ENCODE measurements around the gene TPCN1.
A peak's percentile ranks its signal among the peaks of the same experiment; 100 is the strongest.
"Not testable (repeated sequence)": the region's sequence is repeated elsewhere in the genome, so short reads cannot be mapped to it uniquely, and the experiment has no call there.

The TPCN1 gene

DNA sequence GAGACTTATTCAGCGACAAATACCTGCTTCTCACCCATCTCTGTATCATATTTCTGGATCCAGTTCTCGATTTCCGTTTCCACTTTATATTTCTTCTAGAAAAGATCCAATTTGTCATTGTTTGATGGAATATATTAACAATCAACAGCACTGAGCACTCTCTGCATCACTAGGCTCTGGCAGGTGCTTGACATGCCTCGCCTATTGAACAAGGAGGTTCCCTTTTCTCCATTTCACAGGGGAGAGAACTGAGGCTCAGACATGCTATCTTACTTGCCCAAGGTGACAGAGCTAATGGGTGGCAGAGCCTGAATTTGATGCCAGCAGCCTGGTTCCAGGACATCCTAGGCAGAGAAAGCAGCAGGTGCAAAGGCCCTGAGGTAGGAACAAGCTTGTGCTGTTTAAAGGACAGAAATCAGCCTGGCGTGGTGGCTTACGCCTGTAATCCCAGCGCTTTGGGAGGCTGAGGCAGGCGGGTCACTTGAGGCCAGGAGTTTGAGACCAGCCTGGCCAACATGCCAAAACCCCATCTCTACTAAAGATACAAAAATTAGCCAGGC lies 23.7 kb upstream of the TPCN1 start:
- DNase-seq = no peak

DNA sequence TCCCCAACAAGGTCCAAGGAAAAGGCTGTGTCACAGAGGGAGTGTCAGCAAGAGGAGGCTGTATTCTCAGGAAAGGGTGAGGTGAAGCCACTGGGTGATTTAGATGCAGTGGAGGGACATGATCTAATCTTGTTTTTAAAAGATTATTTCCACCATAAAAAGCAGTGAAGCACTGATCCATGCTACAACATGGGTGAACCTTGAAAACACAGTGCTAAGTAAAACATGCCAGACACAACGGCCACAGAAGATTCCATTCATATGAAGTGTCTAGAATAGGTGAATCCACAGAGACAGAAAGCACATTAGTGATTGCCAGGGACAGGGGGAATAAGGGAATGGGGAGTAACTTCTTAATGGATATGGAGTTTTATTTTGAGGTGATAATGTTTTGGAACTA lies 23.0 kb upstream of the TPCN1 start:
- no peak for DNase-seq

DNA sequence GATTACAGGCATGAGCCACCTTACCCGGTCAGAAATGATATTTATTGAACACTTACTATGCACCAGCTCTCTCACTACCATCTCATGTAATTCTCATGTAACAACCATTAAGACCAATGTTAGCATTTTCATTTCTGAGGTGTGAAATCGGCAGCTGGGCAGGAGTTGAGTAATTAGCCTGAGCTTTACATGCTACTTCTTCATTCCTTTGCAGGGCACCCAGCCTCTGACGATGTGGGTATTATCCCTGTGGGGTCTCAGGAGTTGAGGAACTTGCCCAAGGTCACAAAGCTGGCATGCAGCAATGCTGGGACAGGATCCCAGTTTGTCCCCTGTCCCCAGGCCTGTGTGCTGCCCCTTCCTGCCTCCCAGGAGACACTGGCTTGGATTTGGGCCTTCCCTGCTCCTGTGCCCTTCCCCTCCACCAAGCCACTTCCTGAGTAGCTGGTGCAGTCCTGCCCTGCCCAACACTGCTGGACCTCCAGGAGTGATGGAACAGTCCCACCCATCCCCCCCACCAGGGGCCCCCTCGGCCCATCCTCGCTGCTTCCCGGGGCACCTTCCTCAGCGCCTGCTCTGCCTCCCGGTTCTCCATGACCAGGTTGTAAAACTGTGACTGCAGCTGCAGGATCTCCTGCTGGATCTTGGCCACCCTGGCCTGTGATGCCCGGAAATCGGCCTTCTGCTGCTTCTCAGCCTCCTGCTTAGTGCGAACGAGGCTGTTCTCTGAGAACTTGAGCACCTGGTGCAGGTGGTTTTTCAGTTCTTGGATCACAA lies 21.1 kb upstream of the TPCN1 start:
- no peak for DNase-seq

DNA sequence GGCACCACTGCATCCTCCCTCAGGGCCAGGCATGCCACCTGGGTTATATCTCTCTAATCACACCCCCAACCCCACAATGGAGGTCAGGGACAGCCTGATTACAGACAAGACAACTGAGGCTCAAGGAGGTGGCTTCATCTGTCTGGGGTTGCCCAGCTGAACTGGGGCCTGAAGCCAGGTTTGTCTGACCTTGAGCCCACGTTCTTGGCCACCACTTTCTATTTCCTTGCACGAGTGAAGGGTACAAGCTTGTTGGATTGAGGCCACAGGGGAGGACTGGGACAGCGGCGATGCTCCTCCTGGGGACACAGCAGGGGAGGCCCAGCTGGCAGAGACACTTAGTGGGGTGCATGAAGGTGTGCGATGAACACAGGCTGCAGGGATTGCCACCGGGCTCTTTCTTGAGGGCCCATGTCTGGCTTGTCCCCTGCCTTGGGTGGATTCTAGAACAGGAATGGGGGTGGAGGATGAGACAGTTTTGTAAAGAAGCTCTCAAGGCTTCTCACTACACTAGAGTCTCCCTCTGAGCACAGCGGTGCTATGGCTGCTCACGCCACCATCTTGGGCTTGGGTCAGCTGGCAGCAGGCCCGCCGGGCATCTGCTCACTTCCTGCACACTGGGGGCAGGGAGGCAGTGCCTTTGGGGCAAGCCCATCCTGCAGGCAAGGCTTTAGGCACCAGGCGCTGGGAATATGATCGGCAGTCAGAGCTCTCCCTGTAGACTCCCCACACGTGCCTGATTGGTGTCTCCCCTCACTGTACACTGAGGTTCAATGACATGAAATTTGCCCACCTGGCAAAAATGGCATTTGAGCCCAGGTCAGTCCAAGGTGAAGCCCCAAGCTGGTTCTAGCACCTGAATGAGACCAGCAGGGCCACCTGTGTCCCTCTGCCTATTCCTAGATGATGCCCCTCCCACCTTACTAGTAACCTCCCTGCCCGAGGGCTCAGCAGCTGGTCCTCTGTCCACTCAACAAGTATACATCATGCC lies 19.8 kb upstream of the TPCN1 start:
- DNase-seq = no peak

DNA sequence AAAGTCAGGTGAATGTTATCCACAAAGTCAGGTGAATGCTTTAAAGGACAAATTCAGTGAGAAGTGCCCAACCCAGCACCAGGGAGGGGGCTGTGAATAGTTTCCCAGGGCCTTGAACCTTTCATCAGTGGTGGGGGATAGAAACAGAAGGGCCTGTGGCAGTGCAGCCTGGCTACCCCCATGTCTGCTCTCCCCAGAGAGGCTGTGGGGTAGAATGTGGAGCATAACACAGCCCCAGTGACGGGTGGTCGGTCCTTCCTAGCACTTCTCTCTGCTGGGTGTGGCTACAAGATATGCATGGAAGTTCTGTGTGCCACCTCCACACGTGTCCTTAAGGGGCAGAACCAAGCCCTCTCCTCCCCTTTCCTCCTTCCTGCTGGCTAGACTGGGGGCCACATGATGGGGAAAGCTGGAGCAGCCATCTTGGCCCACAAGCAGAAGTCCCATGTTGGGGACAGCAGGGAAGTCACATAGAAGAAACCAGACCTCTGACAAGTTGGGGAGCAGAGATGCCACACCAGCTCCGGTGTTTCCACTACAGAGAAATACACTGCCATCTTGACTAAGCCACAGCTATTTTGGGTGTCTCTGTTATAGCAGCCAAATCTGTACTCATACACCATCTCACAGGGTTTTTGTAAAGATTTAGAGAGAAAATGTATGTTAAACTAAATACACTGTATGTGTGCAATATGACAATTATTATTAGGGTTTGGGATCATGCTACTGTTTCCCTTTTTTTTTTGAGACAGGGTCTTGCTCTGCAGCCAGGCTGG lies 18.8 kb upstream of the TPCN1 start:
- no peak for DNase-seq

DNA sequence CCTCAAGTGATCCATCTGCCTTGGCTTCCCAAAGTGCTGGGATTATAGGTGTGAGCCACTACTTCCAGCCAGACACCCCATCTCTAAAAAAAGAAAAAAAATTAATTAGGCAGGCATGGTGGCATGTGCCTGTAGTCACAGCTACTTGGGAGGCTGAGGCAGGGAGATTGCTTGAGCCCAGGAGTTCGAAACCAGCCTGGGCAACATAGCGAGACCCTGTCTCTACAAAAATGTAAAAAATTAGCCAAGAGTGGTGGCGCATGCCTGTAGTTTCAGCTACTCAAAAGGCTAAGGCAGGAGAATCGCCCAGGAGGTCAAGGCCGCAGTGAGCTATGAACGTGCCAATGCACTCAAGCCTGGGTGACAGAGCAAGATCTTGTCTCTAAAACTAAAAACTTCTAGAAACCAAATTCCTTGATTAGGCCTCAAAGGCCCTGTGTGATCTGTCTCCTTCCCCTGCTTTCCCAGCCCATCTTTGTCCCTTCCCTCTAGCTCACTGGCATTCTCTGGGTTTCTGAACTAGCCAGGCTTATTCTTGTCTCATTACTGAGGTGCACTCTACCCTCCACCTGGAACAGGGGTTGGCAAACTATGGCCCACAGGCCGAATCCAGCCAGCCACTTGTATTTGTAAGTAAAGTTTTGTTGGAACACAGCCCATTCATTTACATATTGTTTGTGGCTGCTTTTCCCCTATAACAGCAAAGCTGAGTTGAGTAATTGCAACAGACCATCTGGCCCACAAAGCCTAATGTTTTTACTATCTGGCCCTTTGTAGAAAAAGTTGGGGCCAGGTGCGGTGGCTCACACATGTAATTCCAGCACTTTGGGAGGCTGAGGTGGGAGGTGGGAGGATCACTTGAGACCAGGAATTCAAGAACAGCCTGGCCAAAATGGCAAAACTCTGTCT lies 17.2 kb upstream of the TPCN1 start:
- no peak for DNase-seq

DNA sequence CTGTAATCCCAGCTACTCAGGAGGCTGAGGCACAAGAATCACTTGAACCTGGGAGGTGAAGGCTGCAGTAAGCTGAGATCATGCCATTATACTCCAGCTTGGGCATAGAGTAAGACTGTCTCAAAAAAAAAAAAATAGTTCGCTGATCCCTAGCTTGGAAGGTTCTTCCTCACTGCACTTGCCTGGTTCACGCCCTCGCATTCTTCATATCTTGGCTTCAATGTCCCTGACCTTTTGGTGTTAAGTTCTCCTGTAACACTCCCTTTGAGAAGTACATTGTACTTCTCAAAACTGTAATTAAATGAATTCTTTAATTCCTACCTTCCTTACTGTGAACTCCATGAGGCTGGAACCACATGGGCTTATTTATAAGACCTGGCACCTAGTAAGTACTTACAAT lies 16.5 kb upstream of the TPCN1 start:
- no peak for DNase-seq

DNA sequence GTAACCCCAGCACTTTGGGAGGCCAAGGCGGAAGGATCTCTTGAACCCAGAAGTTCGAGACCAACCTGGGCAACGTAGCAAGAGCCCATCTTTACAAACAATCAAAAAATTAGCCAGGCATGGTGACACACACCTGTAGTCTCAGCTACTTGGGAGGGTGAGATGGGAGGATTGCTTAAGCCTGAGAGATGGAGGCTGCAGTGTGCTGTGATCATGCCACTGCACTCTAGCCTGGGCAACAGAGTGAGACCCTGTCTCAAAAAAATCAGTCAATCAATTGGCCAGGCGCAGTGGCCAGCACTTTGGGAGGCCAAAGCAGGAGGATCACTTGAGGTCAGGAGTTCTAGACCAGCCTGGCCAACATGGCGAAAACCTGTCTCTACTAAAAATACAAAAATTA lies 14.5 kb upstream of the TPCN1 start:
- not testable (repeated sequence) for DNase-seq

DNA sequence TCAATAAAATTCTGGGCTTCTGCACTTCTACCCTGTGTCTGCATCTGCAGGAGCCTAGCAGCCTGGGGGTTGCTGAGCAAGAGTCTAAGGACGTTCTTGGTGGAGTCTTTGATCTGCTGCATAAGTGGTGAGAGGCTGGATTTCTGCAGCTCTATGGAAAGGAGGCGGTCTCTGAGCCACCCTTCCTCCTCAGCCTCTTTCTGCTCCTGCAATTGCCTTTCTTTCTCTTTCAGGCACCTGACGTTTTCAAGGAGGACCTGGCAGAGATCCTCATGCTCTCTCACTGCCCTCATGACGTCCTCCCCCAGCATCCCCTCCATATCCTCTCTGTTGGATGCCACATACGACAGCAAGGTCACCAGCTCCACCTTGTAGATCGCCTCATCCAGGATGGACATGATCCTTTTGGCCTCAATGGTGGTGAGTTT lies 13.6 kb upstream of the TPCN1 start:
- DNase-seq = no peak

DNA sequence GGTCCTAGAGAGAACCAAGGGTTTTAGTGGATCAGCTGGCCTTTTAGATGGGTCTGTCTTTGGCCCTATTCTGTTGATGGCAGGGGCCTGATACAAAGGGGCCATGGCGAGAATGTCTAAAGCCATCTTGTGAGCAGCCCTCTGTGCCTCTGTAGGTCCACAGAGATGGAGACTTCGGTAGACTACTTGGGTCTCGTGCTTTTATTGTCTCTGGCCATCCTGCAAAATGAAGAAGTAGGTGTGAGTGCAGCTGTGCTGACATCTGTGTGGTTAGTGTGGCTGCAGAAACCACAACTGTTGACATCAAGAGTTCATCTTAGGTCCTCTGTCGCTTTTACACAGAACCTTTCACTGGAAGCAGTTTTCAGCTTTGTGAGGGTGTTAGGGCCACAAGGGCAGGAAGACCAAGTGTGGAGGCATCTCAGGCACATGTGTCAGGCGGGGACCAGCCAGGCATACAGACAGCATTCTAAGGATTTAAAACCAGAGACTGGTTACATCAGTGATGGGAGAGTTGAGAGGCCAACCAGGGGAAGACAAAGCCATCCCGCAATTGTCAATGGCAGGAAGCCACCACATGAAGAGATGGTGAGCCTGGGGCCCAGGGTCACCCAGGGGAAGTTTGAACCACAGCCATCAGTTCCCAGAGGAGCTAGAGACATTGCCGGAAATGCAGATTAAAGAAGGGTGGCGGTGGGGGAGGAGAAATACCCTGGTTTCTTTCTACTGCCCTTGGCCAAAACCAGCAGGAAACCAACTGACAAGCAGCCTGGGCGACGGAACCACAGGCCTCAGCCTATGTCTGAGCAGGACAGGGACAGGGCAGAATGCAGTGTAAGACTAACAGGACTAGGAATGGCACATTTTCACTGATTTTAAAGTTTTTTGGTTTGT lies 13.0 kb upstream of the TPCN1 start:
- peak; percentile 67 for DNase-seq

DNA sequence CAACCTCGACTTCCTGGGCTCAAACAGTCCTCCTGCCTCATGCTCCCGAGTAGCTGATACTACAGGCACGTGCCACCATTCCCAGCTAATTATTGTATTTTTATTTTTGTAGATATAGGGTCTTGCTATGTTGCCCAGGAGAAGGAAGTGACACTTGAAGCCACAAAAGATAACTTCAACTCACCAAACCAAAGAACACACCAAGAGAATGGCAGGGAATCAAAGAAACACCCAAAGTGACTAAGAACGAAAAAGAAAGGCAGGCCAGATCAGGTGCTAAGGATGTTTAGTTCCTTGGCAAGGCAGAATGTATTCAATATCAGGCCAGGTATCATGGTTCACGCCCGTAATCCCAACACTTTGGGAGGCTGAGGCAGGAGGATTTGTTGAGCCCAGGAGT lies 10.1 kb upstream of the TPCN1 start:
- DNase-seq = no peak

DNA sequence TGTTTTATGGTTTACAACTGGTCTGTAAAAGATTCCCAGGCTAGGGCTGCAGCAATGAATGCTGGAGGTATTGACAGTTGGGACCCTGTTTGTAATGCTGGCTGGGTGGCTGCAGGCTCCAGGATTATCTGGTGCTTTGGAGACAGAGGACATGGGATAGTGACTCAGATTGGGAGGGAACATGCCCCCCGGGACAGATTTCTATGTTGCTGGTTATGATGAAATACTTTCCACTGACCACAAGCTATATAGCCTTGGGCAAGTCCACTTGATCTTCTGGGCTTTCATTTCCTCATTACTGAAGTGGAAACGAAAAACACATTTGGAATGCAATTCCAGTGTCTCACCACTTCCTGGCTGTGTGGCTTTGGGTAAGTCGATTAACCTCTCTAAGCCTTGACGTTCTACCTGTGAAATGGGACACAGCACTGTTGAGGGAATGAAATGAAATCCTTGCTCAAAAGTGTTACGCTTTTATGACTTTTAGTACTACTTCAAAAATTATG lies 6.3 kb upstream of the TPCN1 start:
- no peak for DNase-seq

DNA sequence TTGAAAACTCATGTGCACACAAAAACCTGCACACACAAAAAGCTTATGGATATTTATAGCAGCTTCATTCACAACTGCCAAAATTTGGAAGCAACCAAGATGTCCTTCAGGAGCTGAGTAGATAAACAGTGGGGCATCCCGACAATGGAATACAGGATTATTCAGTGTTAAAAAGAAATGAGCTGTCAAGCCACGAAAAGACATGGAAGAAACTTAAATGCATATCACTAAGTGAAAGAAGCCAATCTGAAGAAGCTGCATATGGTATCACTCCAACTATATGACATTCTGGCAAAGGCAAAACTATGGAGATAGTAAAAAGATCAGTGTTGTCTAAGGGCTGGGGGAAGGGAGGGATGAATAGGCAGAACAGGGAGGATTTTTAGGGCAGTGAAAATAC lies 5.2 kb upstream of the TPCN1 start:
- DNase-seq = no peak

DNA sequence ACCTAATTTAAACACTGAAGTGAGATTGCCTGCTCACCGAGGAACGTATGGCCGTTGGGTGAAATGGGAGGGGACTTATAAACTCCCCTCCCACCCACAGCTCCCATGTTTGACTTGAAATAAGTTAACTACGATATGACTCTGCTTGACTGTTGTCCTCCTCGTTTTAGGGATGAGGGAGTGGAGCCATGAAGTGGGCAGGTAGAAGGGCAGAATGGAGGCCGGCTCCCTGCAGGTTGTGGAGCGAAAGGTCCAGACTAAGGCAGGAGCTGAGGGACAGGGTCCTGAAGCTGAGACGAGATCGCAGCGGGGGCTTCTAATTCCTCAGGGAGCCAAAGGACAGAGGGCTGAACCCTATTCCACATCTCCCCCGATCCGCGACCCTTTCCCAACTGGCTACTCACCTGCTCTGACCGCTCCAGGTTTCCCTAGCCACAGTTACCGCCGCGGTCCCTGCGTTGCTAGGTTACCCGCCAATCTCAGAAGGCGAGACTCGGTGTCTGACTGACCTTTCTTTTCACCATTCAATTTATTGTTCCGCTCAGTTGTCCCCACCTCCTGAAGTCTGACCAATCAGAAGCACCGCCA lies 577 bp upstream of the TPCN1 start:
- DNase-seq = no peak

DNA sequence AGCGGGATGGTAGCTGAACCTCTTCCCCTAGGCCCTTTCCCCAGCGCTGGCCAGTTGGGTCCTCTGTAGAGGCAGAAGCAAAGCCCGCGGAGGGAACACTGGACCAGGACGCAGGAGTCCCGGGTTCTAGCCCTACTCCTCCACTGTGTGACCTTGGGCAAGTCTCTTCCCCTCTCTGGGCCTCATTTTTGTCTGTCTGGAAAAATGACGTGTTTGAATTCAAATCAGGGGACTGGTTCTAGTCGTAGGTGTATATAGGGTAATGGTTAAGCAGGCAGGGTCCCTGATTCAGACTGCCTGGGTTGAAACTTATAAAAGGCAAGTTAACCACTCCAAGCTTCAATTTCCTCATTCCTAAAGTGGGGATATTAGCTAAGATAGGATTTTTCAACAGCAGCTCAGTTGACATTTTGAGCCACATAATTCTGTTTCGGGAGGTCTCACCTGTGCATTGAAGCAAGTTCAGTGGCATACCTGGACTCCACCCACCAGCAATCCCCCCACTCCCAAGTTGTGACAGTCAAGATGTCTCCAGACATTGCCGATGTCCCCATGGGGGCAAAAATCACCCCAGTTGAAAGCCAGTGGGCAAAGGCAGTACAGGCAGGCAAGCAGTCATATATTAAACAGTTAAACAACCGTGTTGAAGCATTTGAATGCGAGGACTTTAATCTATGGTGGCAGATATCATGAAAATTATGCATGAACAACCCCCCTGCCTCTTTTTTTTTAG lies 899 bp downstream of the TPCN1 start:
- DNase-seq = no peak

DNA sequence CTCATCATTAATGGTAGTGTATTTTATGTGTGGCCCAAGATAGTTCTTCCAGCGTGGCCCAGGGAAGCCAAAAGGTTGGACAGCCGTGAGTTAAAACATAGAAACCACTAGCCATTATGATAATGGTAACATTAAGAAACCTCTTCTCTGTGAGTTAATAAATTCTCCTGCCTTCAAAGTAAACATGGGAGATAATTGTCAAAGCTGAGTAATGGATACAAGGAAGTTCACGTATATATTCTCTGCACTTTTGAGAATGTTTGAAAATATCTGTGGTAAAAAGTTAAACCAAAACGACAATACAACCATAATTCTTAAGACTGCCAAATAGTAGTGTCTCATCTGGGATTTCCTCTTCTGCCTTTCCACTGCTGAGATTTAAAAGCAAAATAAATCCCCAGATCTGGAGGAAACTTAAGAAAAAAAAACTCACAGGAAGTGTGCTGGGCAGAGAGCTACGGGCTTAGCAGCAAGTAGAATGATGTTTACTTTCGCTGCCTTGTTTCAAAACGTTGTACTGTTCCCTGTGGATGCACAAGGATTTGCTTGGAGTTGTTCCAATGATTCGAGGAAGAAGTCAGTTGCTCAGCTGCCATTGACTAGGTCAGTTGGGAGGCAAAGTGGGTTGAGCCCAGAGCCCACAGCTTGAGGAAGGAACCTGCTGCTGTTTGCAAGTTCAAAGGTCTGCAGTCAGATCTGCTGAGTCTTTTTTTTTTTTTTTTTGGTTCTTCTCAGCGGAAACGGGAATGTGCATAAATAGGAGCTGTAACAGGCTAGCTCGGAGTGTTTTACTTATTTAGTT lies 1.7 kb downstream of the TPCN1 start:
- no peak for DNase-seq

DNA sequence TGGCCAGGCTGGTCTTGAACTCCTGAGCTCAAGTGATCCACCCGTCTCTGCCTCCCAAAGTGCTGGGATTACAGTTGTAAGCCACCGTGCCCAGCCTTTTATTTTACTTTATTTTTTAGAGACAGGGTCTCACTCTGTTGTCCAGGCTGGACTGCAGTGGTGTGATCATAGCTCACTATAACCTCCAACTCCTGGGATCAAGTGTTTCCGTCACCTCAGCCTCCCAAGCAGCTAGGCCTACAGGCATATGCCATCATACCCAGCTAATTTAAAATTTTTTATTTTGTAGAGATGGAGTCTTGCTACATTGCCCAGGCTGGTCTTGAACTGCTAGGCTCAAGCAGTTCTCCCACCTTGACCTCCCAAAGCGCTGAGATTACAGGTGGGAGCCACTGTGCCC lies 3.7 kb downstream of the TPCN1 start:
- DNase-seq = no peak
